ENCODE data around the gene SMPDL3A. TPM values are rescaled to one million over a fixed set of nuclear protein-coding genes. Genes with fewer than 3 reads are reported as not detected.
"Not testable (repeated sequence)": the region's sequence is repeated elsewhere in the genome, so short reads cannot be mapped to it uniquely, and the experiment has no call there.

Gene SMPDL3A, protein sequence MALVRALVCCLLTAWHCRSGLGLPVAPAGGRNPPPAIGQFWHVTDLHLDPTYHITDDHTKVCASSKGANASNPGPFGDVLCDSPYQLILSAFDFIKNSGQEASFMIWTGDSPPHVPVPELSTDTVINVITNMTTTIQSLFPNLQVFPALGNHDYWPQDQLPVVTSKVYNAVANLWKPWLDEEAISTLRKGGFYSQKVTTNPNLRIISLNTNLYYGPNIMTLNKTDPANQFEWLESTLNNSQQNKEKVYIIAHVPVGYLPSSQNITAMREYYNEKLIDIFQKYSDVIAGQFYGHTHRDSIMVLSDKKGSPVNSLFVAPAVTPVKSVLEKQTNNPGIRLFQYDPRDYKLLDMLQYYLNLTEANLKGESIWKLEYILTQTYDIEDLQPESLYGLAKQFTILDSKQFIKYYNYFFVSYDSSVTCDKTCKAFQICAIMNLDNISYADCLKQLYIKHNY
- 3.1 and 7.2 TPM in 2 replicates for total RNA-seq (2014; rRNA removed; shearing (Covaris generic))

GRCh38 chr6:122789182-122790027 is at the start of gene SMPDL3A:
Gene SMPDL3A (plus strand): TSS chr6:122789258. CDS start chr6:122789347, 89 bp downstream.
- DNase-seq (ENCODE audit: low read depth): peak; percentile 77

- DNase-seq (ENCODE audit: low read depth): no peak
These were observed 49.0 kb upstream of the SMPDL3A start for GRCh38 chr6:122740091-122740490.

- no peak for DNase-seq (ENCODE audit: low read depth)
These were observed 48.1 kb upstream of the SMPDL3A start for GRCh38 chr6:122740936-122741335.

DNA sequence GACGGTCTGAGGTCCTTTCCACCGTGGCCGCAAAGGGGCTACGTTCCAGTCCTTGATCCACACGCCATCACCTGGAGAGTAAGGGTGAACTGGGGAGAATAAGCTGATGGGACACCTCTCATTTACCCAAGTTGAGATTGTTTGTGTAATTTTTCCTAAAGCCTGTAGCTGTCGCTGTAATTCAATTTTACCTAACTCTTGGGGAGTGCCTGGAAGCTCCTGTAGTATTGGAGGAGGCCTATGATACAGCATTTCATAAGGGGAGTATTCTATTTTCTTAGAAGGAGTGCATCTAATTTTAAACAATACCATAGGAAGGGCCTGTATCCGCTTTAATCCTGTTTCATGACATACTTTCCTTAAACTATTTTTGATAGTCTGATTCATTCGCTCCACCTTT is 44.8 kb upstream of the SMPDL3A start:
- not testable (repeated sequence) for DNase-seq (ENCODE audit: low read depth)

- DNase-seq (ENCODE audit: low read depth): not testable (repeated sequence)
These were observed 44.2 kb upstream of the SMPDL3A start for GRCh38 chr6:122744856-122745255.

GRCh38 chr6:122746688-122747087 is 42.4 kb upstream of the SMPDL3A start:
- no peak for DNase-seq (ENCODE audit: low read depth)

- DNase-seq (ENCODE audit: low read depth): no peak
These were observed 41.5 kb upstream of the SMPDL3A start for GRCh38 chr6:122747573-122747972.

DNA sequence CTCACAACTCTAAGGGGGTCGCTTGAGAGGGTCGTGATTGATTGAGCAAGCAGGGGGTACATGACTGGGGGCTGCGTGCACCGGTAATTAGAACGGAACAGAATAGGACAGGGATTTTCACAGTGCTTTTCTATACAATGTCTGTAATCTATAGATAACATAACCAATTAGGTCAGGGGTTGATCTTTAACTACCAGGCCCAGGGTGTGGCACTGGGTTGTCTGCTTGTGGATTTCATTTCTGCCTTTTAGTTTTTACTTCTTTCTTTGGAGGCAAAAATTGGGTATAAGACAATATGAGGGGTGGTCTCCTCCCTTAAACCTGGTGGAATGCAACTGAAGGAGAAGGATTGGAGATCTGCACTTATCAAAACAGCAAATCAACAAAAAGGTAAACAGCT is 40.1 kb upstream of the SMPDL3A start:
- not testable (repeated sequence) for DNase-seq (ENCODE audit: low read depth)

- DNase-seq (ENCODE audit: low read depth): no peak
These were observed 39.5 kb upstream of the SMPDL3A start for GRCh38 chr6:122749451-122750050.

GRCh38 chr6:122751326-122751725 is 37.7 kb upstream of the SMPDL3A start:
- no peak for DNase-seq (ENCODE audit: low read depth)

- no peak for DNase-seq (ENCODE audit: low read depth)
These were observed 36.6 kb upstream of the SMPDL3A start for GRCh38 chr6:122752459-122752858.

DNA sequence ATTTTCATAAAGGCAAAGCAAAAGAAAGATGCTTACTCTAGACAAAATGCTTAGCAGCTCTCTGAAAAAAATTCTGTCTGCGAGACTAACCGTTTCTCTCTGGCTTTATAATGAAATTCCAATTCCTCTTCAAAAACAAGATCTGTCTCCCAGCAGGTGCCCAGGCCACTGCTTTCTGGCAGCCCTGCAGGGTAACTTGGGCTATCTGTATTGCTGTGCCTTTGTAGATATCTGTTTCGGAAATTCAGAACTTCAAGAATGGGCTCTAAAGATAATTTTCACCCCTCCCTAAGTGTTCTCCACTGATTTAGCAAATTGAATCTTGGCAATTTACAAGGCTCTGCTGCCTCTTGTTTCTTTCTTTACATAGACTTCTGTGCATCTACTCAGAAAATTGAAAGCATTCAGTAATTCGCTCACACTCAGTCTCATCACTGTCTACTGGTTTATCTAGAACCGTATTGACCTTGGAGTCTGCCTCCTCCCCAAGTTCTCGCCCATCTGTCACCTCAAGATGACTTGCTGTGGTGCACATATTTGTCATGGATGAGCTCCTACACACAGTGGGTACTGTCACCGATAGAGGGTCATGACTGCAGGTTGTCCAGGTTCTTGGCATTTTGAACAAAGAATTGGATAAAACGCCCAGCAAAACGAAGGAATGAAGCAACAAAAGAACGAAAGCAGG is 35.9 kb upstream of the SMPDL3A start:
- DNase-seq (ENCODE audit: low read depth): no peak

- peak; percentile 69 for DNase-seq (ENCODE audit: low read depth)
These were observed 35.4 kb upstream of the SMPDL3A start for GRCh38 chr6:122753688-122754056.

DNA sequence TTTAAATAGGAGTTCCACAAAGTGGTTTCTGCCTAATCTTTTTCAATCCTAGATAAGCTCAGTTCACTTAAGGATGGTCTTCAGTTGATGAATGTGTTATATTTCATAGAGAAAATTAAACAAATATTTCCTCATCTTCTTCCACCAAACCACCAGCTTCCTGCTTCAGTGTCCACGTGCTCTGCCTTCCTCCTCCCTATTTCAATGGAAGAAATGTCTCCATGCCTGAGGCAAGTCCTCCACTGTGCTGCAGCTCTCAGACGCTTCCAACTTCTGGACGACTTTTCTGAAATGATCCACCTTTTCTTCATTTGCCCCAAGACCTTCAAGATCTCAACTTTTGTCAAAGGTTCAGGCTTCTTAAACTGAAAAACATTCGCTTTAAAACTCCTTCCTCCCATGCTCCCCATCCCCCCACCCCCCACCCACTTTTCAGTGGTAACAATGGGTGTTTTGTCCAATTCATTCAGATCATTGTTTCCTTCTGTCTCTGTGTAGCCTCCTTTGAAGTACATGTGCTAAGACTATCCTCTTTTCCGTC is 34.8 kb upstream of the SMPDL3A start:
- no peak for DNase-seq (ENCODE audit: low read depth)

GRCh38 chr6:122755901-122756300 is 33.2 kb upstream of the SMPDL3A start:
- no peak for DNase-seq (ENCODE audit: low read depth)

DNA sequence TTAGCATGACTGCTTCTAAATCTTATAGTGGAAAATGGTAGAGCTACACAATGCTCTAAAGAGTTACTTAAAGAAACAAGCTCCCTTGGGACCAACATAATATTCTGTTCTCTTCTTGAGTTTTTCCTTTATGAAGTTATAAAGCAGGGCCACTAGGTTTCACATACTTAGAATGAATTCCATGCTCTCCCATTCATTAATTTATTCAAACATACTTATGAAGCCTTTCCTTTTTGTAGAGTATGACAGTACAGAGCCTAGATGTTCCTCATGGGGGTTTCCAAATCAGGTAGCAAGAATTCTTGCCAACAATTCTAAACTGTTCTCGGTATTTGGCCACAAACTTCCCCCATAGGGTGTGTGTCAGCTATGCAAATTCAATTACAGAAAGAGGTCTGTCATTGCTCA is 30.1 kb upstream of the SMPDL3A start:
- DNase-seq (ENCODE audit: low read depth): no peak

DNA sequence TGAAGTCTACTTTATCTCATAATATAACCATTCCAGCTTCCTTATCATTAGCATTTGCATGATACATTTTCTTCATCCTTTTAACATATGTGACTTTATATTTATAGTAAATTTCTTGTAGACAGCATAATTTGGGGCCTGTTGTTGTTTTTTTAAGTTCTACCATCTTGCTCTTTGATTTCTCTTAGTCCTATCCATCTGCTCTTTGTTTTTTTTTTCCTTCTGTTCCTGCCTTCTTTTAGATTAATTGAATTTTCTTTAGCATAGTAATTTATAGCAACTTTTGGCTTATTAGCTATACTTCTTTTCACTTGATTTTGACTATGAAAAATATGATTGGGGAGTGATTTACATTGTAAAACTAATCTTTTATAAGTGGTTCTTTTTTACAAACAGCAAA is 28.7 kb upstream of the SMPDL3A start:
- DNase-seq (ENCODE audit: low read depth): no peak

DNA sequence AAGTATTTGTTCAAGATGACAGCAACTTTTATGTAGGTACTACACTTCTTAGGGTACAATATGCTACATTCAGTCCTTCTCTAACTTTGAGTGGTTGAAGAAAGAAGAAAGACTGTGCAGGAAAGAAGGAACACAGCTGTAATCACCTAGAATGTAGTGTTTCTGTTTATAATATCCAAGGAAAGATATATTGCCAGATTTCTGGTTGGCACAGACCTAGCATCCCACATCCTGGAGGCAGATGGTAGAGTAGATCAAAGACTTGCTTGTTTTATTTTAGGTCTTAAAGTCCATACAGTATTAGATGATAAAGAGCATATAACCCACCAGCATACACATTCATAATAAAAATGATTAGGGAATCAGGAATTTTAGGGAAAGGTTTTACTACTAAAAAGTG is 22.8 kb upstream of the SMPDL3A start:
- DNase-seq (ENCODE audit: low read depth): no peak

DNA sequence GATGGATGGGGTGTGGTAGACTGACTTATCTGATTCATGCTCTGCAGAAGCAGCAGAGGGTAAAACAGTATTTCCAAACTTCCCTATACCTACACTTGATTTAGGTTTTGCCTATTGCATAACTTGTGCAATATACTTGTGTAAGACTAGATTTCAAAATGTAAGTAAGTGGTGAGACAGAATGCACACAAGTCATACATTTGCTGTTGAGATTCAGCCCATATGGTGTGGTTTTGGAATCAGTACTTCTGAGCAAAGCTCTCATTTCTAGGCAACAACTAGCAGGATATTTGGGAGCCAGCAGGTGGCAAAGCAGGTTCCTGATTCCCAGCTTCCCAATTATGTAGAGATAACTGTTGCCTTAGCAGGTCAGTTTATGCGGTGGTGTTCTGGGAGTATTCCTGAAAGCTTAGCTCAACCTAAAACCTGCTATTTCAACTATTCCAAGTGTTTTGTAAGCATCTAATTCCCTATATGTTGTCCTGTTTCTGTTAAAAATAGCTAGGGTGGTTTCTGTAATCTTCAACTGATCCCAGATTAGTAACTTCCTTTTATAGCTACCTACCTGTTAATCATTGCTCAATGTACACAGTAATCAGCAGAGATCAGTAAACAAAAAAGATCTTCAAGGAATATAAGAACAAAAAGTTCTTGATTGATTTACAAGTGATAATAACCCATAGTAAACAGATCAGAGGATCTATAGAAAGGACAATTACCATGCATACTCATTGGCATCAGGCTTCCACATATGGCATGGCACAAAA is 18.0 kb upstream of the SMPDL3A start:
- no peak for DNase-seq (ENCODE audit: low read depth)

GRCh38 chr6:122772724-122773415 is 16.2 kb upstream of the SMPDL3A start:
- DNase-seq (ENCODE audit: low read depth): no peak

All from M059J (cell line).